H1 (cell line): ENCODE measurements around the gene SCN1B. TPM values are rescaled to one million over a fixed set of nuclear protein-coding genes. Genes with fewer than 3 reads are reported as not detected.

Experiments
- CTCF ChIP-seq, 3 experiments: IDR thresholded peaks; 1 replicate in 2 of 3; 2 replicates in 1 of 3; pipeline versions ENCODE4 v1.5.1 to v1.6.1; 2011; ENCODE audit warnings: low read length in 3 of 3, mild to moderate bottlenecking in 3 of 3, inconsistent platforms in 2 of 3, low read depth in 1 of 3, moderate library complexity in 1 of 3; ENCODE audit not compliant: insufficient read depth in 1 of 3; ENCODE audit errors: control extremely low read depth in 1 of 3
- NRF1 ChIP-seq: IDR thresholded peaks from 2 replicates; pipeline ENCODE4 v1.6.1; 2011; ENCODE audit warnings: mild to moderate bottlenecking, low read depth, low read length, improper control_type of control experiment
- POLR2A ChIP-seq, 2 experiments: IDR thresholded peaks; 1 replicate in 1 of 2; 2 replicates in 1 of 2; pipeline ENCODE4 v1.6.1; 2011; ENCODE audit warnings: low read depth in 2 of 2, low read length in 2 of 2, mild to moderate bottlenecking in 2 of 2; ENCODE audit errors: control extremely low read depth in 1 of 2
- SIN3A ChIP-seq, 2 experiments: IDR thresholded peaks in 1 of 2; conservative IDR thresholded peaks in 1 of 2; 2 replicates each; pipeline ENCODE4 v1.6.1; 2011 to 2012; ENCODE audit warnings: low read length in 2 of 2, improper control_type of control experiment in 1 of 2, low read depth in 1 of 2, mild to moderate bottlenecking in 1 of 2
- polyA plus RNA-seq, 7 experiments: library from polyadenylated mRNA; depleted of rRNA in 3 of 7; stranded (reverse) in 5 of 7; unstranded in 2 of 7; fragments of >200 nt in 5 of 7; fragments of 200-250 nt in 2 of 7; gene quantifications; 1 replicate in 5 of 7; 2 replicates in 1 of 7; 4 replicates in 1 of 7; pipeline versions ENCODE4 v1.2.1 to v1.2.3, GENCODE V29; 2011 to 2013; ENCODE audit warnings: missing spikeins in 2 of 7, mixed read lengths in 2 of 7
- total RNA-seq: library from RNA; stranded (reverse); fragmentation: NEBNext Ultra II Directional; extraction: Animal tissue kit (Norgen Biotek cat#: 25700); gene quantifications from 2 replicates; pipeline ENCODE4 v1.2.1, GENCODE V29; 2021
- TF ChIP-seq, protein P1 (sequence below): IDR thresholded peaks from 2 replicates; pipeline ENCODE4 v1.6.1; 2011; ENCODE audit warnings: low read length, improper control_type of control experiment

Gene SCN1B
- total and polyA plus RNA-seq, 2 of the 8 experiments (the other 6 are each of a cell fraction or from before 2014, with no cell fraction given), result 3.1 to 3.5 TPM

DNA sequence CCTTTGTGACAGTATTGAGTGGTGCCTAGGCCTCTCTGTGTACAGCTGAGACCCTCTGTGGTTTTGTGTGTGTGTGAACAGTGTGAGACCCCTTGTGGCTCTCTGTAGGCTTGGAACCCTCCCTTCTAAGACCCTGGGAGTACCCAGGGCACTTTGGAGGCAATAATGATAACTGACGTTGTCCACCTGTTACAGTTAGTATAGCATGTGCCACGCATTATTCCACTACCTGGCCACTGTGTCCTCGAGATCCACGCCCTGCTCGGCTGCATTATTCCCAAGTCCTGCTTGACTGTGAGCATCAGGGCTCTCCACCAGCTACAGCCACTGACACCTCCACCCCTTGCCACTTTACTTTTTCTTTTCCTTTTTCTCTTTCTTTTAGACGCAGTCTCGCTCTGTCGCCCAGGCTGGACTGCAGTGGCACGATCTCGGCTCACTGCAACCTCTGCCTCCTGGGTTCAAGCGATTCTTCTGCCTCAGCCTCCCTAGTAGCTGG lies 28.2 kb upstream of the SCN1B start (continued):
- TF ChIP-seq CTCF (IDR thresholded peaks at IDR 0.05; ENCODE audit: control extremely low read depth in 1 of 3, insufficient read depth in 1 of 3, low read depth in 1 of 3, low read length in 3 of 3), result no peak
- no peak for TF ChIP-seq NRF1
- no peak for TF ChIP-seq POLR2A (IDR thresholded peaks at IDR 0.05; ENCODE audit: control extremely low read depth in 1 of 2, low read depth in 2 of 2, low read length in 2 of 2)
- TF ChIP-seq, protein P1, sequence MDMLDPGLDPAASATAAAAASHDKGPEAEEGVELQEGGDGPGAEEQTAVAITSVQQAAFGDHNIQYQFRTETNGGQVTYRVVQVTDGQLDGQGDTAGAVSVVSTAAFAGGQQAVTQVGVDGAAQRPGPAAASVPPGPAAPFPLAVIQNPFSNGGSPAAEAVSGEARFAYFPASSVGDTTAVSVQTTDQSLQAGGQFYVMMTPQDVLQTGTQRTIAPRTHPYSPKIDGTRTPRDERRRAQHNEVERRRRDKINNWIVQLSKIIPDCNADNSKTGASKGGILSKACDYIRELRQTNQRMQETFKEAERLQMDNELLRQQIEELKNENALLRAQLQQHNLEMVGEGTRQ, result no peak
- no peak for TF ChIP-seq SIN3A (conservative IDR thresholded peaks at IDR 0.05 in 1 of 2, IDR thresholded peaks at IDR 0.05 in 1 of 2; ENCODE audit: low read depth in 1 of 2, low read length in 2 of 2)
- TF ChIP-seq, all 59 proteins: peak for 0
